K562 (cell line): ENCODE measurements around the gene SLC16A2. TPM values are rescaled to one million over a fixed set of nuclear protein-coding genes. Genes with fewer than 3 reads are reported as not detected.

Source experiments
- ATAC-seq: fragments of 200-7000 bp; cut with Tn5 transposase; 3 replicates; pipeline ENCODE4 v1.9.1; 2020; ENCODE audit warnings: moderate library complexity
- BruUV-seq: library from RNA; stranded (reverse); fragments of 400-500 nt; replicated peaks from 2 replicates; lab custom pipeline; 2021; lab: Mats Ljungman, UMichigan
- CTCF ChIA-PET: fragments of 300-600 bp; formaldehyde crosslinking; extraction: SDS; loops from one replicate; lab custom pipeline; 2021; ENCODE audit warnings: low intra/inter-chr PET ratio; lab: Yijun Ruan, JAX
- POLR2A ChIA-PET: fragments of 300-600, 350-650 bp; sonication (Branson Sonifier 250); formaldehyde crosslinking; extraction: SDS; loops from one replicate; lab custom pipeline; 2021; ENCODE audit warnings: antibody characterized with exemption, inconsistent platforms; lab: Yijun Ruan, JAX
- DNase-seq, 4 experiments: peaks; one replicate each; pipeline versions ENCODE4 v3.0.0 to v3.0.0-alpha.2; 2011 to 2018; ENCODE audit warnings: low spot score in 3 of 4, mixed read lengths in 3 of 4; ENCODE audit errors: extremely low read depth in 1 of 4
- FAIRE-seq: peaks from 2 replicates; lab custom pipeline; 2011; peaks lifted over from hg19 to GRCh38; lab: Jason Lieb, UNC
- H2AFZ ChIP-seq: 2 replicates; pipeline ENCODE4 v1.6.0; 2011; ENCODE audit warnings: low read depth, low read length, control low read depth, inconsistent platforms
- H3K27ac ChIP-seq: fragments of 200-600 bp; 3 replicates; pipeline ENCODE4 v1.8.0; 2011; ENCODE audit warnings: low read depth, mild to moderate bottlenecking, control low read depth, inconsistent platforms, low read length, moderate library complexity, mixed read lengths; ENCODE audit errors: extremely low read depth
- H3K27me3 ChIP-seq, 2 experiments: fragments of 300-600 bp in 1 of 2; 2 replicates in 1 of 2; 3 replicates in 1 of 2; pipeline versions ENCODE4 v1.6.0 to v1.8.0; 2011; ENCODE audit warnings: inconsistent platforms in 2 of 2, low read length in 2 of 2, mild to moderate bottlenecking in 1 of 2, mixed read lengths in 1 of 2, moderate library complexity in 1 of 2; ENCODE audit not compliant: control insufficient read depth in 2 of 2, insufficient read depth in 2 of 2
- H3K36me3 ChIP-seq: fragments of 300-600 bp; 3 replicates; pipeline ENCODE4 v1.8.0; 2011; ENCODE audit warnings: mild to moderate bottlenecking, low read length, inconsistent platforms; ENCODE audit not compliant: control insufficient read depth, insufficient read depth
- H3K4me1 ChIP-seq, 2 experiments: fragments of 200-600 bp in 1 of 2; replicated peaks in 1 of 2; 2 replicates in 1 of 2; 3 replicates in 1 of 2; pipeline versions ENCODE4 v1.5.1 to v1.8.0; 2011; ENCODE audit warnings: inconsistent platforms in 2 of 2, low read length in 2 of 2, mild to moderate bottlenecking in 1 of 2, mixed read lengths in 1 of 2, moderate library complexity in 1 of 2; ENCODE audit not compliant: control insufficient read depth in 2 of 2, insufficient read depth in 2 of 2
- H3K4me2 ChIP-seq: 2 replicates; pipeline ENCODE4 v1.6.1; 2011; ENCODE audit warnings: low read length, control low read depth, inconsistent platforms, mixed read lengths; ENCODE audit not compliant: insufficient read depth
- H3K4me3 ChIP-seq: fragments of 200-600 bp; sonication (generic), shearing (Covaris generic); 2 replicates; pipeline ENCODE4 v1.5.1; 2016; ENCODE audit warnings: control low read depth, inconsistent platforms
- H3K79me2 ChIP-seq: fragments of 200-600 bp; 3 replicates; pipeline ENCODE4 v1.8.0; 2011; ENCODE audit warnings: low read length, inconsistent platforms; ENCODE audit not compliant: control insufficient read depth, insufficient read depth
- H3K9ac ChIP-seq, 2 experiments: 2 replicates each; pipeline versions ENCODE4 v1.6.0 to v1.6.1; 2011; ENCODE audit warnings: low read depth in 2 of 2, low read length in 2 of 2, control low read depth in 1 of 2, inconsistent platforms in 1 of 2, mild to moderate bottlenecking in 1 of 2, mixed read lengths in 1 of 2; ENCODE audit not compliant: insufficient read depth in 1 of 2
- H3K9me1 ChIP-seq: one replicate; pipeline ENCODE4 v1.6.0; 2011; ENCODE audit warnings: inconsistent platforms, mild to moderate bottlenecking, low read length, moderate library complexity; ENCODE audit not compliant: control insufficient read depth, insufficient read depth
- H3K9me3 ChIP-seq: replicated peaks from 2 replicates; pipeline ENCODE4 v1.5.1; 2011; ENCODE audit warnings: low read depth, low read length, inconsistent platforms; ENCODE audit not compliant: control insufficient read depth, insufficient read depth
- H4K20me1 ChIP-seq: replicated peaks from 2 replicates; pipeline ENCODE4 v1.6.1; 2011; ENCODE audit warnings: low read length, inconsistent platforms, mixed read lengths; ENCODE audit not compliant: control insufficient read depth, insufficient read depth
- ADNP ChIP-seq: fragments of 200-800 bp; sonication (Bioruptor generic); IDR thresholded peaks from 2 replicates; pipeline ENCODE4 v1.6.1; 2016; ENCODE audit warnings: missing genetic modification characterization, missing compliant biosample characterization
- FOXM1 ChIP-seq, 2 experiments: fragments of 450-650 bp in 1 of 2; sonication (generic) in 1 of 2; formaldehyde crosslinking in 1 of 2; IDR thresholded peaks; 2 replicates each; pipeline versions ENCODE4 v1.6.1 to v1.9.0; 2017 to 2022; ENCODE audit warnings: low read depth in 2 of 2, mild to moderate bottlenecking in 2 of 2, missing genetic modification reagents in 1 of 2, moderate library complexity in 1 of 2
- RB1 ChIP-seq: fragments of 450-650 bp; IDR thresholded peaks from 2 replicates; pipeline ENCODE4 v1.6.1; 2017; ENCODE audit warnings: low read depth, mild to moderate bottlenecking
- YY1 ChIP-seq, 3 experiments: IDR thresholded peaks; 2 replicates each; pipeline ENCODE4 v1.6.1; 2011; ENCODE audit warnings: low read length in 2 of 3, mild to moderate bottlenecking in 2 of 3, moderate library complexity in 2 of 3, borderline replicate concordance in 1 of 3, control low read depth in 1 of 3, low read depth in 1 of 3; ENCODE audit not compliant: insufficient read depth in 3 of 3, insufficient replicate concordance in 2 of 3, control insufficient read depth in 1 of 3, insufficient read length in 1 of 3; ENCODE audit errors: extremely low read depth in 1 of 3
- ZFP36 ChIP-seq: fragments of 150-350 bp; IDR thresholded peaks from 2 replicates; pipeline ENCODE4 v1.6.1; 2018; ENCODE audit warnings: low read length, low read depth; ENCODE audit not compliant: partially characterized antibody
- ZNF232 ChIP-seq: sonication (generic); formaldehyde crosslinking; IDR thresholded peaks from 2 replicates; pipeline ENCODE4 v1.8.0; 2022; ENCODE audit warnings: mild to moderate bottlenecking, missing genetic modification reagents
- ZNF707 ChIP-seq: fragments of 250-450 bp; sonication (Bioruptor Pico); conservative IDR thresholded peaks from 2 replicates; pipeline ENCODE4 v1.8.0; 2022; ENCODE audit warnings: inconsistent platforms, mild to moderate bottlenecking, moderate library complexity
- WGBS: fragments of 100-300 bp; shearing (Covaris generic); methylation state at CpG from one replicate; pipeline ENCODE4 v1.1.6; 2016; ENCODE audit warnings: low coverage, mixed read lengths; ENCODE audit not compliant: insufficient coverage; ENCODE audit errors: missing lambda C conversion rate; 5-methylcytosine and 5-hydroxymethylcytosine counted together
- in situ Hi-C: fragments of 300-500 bp; cut with MboI; formaldehyde crosslinking; loops from 4 replicates; pipeline ENCODE4 v1.15.0; 2018; ENCODE audit warnings: inconsistent platforms, mixed read lengths
- intact Hi-C: fragments of 100-400 bp; cut with micrococcal nuclease; formaldehyde crosslinking; loops from 2 replicates; pipeline ENCODE4 v1.14.2; 2022
- polyA plus RNA-seq, 8 experiments: library from polyadenylated mRNA; depleted of rRNA in 4 of 8; stranded (reverse) in 5 of 8; unstranded in 3 of 8; fragments of >200 nt; fragmentation: Nextera tagmentation in 2 of 8; fragmentation: Illumina TruSeq in 1 of 8; extraction: Ambion mirVana in 2 of 8; extraction: Trizol in 1 of 8; gene quantifications; 2 replicates each; pipeline versions ENCODE4 v1.2.1 to v1.2.3, GENCODE V29; 2011 to 2014; ENCODE audit warnings: inconsistent platforms in 1 of 8, missing spikeins in 1 of 8
- total RNA-seq, 7 experiments: library from RNA; depleted of rRNA in 6 of 7; stranded (reverse); fragments of >200 nt in 6 of 7; fragmentation: Illumina TruSeq in 2 of 7; extraction: Trizol in 2 of 7; gene quantifications; 2 replicates each; pipeline versions ENCODE4 v1.2.1 to v1.2.3, GENCODE V29; 2011 to 2021; ENCODE audit warnings: low replicate concordance in 1 of 7
- TF ChIP-seq, protein P1 (sequence below): fragments of 450-650 bp; IDR thresholded peaks from 2 replicates; pipeline ENCODE4 v1.6.1; 2017; ENCODE audit warnings: antibody characterized with exemption
- TF ChIP-seq, protein P2 (sequence below): fragments of 450-650 bp; IDR thresholded peaks from 2 replicates; pipeline ENCODE4 v1.6.1; 2016; ENCODE audit warnings: mild to moderate bottlenecking

SLC16A2 gene
- total and polyA plus RNA-seq, 9 of the 15 experiments (the other 6 are each of a cell fraction or from before 2014, with no cell fraction given): 0.07 TPM; not detected in 8

- H4K20me1 ChIP-seq: no peaks in the 10 kb centered on the region
- H2AFZ ChIP-seq: no peak overlapping the region
- H3K9me3 ChIP-seq: no peaks in the 10 kb centered on the region
- no peaks in the 10 kb centered on the region for H3K79me2 ChIP-seq
- POLR2A ChIA-PET: no interaction called here
- intact Hi-C loops: no loop called here
- CTCF ChIA-PET: no interaction called here
- FAIRE-seq: no peak
- no peaks in the 10 kb centered on the region for H3K36me3 ChIP-seq
- H3K4me2 ChIP-seq: no peak overlapping the region
- no peak for DNase-seq
- H3K9me1 ChIP-seq: no peaks in the 10 kb centered on the region
- no peaks in the 10 kb centered on the region for H3K4me1 ChIP-seq
- H3K27ac ChIP-seq: no peak overlapping the region
- ATAC-seq: no peak
- 0% methylated on average over 1 of the region's 1 CpG for WGBS
- in situ Hi-C loops: no loop called here
- no peak overlapping the region for H3K9ac ChIP-seq
- H3K27me3 ChIP-seq: no peaks in the 10 kb centered on the region
- no peak overlapping the region for H3K4me3 ChIP-seq
- no peak for TF ChIP-seq ZFP36
- no peak for TF ChIP-seq ADNP (tag)
- TF ChIP-seq YY1 (IDR thresholded peaks at IDR 0.05; ENCODE audit: borderline replicate concordance in 1 of 3, control insufficient read depth in 1 of 3, extremely low read depth in 1 of 3, insufficient read depth in 3 of 3, insufficient read length in 1 of 3, insufficient replicate concordance in 2 of 3, low read depth in 1 of 3, low read length in 2 of 3): no peak
- TF ChIP-seq, protein P1, sequence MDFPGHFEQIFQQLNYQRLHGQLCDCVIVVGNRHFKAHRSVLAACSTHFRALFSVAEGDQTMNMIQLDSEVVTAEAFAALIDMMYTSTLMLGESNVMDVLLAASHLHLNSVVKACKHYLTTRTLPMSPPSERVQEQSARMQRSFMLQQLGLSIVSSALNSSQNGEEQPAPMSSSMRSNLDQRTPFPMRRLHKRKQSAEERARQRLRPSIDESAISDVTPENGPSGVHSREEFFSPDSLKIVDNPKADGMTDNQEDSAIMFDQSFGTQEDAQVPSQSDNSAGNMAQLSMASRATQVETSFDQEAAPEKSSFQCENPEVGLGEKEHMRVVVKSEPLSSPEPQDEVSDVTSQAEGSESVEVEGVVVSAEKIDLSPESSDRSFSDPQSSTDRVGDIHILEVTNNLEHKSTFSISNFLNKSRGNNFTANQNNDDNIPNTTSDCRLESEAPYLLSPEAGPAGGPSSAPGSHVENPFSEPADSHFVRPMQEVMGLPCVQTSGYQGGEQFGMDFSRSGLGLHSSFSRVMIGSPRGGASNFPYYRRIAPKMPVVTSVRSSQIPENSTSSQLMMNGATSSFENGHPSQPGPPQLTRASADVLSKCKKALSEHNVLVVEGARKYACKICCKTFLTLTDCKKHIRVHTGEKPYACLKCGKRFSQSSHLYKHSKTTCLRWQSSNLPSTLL: no peak
- TF ChIP-seq ZNF232 (CRISPR knock-in tag): no peak
- TF ChIP-seq ZNF707 (CRISPR knock-in tag): no peak
- TF ChIP-seq RB1: no peak
- no peak for TF ChIP-seq FOXM1 (IDR thresholded peaks at IDR 0.05; ENCODE audit: low read depth)
- no peak for TF ChIP-seq FOXM1 (CRISPR knock-in tag; IDR thresholded peaks at IDR 0.05; ENCODE audit: low read depth)
- TF ChIP-seq, protein P2, sequence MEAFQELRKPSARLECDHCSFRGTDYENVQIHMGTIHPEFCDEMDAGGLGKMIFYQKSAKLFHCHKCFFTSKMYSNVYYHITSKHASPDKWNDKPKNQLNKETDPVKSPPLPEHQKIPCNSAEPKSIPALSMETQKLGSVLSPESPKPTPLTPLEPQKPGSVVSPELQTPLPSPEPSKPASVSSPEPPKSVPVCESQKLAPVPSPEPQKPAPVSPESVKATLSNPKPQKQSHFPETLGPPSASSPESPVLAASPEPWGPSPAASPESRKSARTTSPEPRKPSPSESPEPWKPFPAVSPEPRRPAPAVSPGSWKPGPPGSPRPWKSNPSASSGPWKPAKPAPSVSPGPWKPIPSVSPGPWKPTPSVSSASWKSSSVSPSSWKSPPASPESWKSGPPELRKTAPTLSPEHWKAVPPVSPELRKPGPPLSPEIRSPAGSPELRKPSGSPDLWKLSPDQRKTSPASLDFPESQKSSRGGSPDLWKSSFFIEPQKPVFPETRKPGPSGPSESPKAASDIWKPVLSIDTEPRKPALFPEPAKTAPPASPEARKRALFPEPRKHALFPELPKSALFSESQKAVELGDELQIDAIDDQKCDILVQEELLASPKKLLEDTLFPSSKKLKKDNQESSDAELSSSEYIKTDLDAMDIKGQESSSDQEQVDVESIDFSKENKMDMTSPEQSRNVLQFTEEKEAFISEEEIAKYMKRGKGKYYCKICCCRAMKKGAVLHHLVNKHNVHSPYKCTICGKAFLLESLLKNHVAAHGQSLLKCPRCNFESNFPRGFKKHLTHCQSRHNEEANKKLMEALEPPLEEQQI: no peak
- no TSS peak for BruUV-seq
Measured at GRCh38 chrX:74458736-74459135, 37.4 kb downstream of the SLC16A2 start.
